Measurements from ENCODE around the gene SCAMP2.
"Not testable (repeated sequence)": the region's sequence is repeated elsewhere in the genome, so short reads cannot be mapped to it uniquely, and the experiment has no call there.

The SCAMP2 gene

DNA sequence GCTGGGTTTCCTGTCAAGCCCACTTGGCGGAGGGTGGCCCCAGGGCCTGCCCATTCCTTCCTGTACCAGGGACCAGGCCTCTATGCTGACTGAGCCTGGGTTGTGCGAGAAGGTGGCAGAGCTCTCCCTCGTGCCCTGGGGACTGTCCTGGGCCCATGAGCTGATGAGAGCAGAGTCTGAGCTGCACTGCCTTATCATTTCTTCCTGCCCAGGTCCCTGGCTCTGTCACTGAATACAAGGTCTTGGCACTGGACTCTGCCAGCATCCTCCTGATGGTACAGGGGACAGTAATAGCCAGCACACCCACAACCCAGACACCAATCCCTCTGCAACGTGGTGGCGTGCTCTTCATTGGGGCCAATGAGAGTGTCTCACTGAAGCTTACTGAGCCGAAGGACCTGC is 24.1 kb upstream of the SCAMP2 start:
- DNase-seq (ENCODE audit: low read depth) = no peak
- in situ Hi-C loops (cut with HindIII; ENCODE audit: low sequenced_read_pairs) = no loop called here
- H3K4me3 ChIP-seq (ENCODE audit: low read depth, low read length) = no peak overlapping the region
- TF ChIP-seq, protein P1, sequence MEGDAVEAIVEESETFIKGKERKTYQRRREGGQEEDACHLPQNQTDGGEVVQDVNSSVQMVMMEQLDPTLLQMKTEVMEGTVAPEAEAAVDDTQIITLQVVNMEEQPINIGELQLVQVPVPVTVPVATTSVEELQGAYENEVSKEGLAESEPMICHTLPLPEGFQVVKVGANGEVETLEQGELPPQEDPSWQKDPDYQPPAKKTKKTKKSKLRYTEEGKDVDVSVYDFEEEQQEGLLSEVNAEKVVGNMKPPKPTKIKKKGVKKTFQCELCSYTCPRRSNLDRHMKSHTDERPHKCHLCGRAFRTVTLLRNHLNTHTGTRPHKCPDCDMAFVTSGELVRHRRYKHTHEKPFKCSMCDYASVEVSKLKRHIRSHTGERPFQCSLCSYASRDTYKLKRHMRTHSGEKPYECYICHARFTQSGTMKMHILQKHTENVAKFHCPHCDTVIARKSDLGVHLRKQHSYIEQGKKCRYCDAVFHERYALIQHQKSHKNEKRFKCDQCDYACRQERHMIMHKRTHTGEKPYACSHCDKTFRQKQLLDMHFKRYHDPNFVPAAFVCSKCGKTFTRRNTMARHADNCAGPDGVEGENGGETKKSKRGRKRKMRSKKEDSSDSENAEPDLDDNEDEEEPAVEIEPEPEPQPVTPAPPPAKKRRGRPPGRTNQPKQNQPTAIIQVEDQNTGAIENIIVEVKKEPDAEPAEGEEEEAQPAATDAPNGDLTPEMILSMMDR (IDR thresholded peaks at IDR 0.05; ENCODE audit: low read depth, low read length, missing control alignments) = no peak

- DNase-seq (ENCODE audit: low read depth) = no peak
- TF ChIP-seq, protein P1 (IDR thresholded peaks at IDR 0.05; ENCODE audit: low read depth, low read length, missing control alignments) = no peak
- no peak overlapping the region for H3K4me3 ChIP-seq (ENCODE audit: low read depth, low read length)
- in situ Hi-C loops (cut with HindIII; ENCODE audit: low sequenced_read_pairs) = no loop called here
These were observed 23.2 kb upstream of the SCAMP2 start for GRCh38 chr15:74896316-74896715.

GRCh38 chr15:74895830-74896229 is 22.7 kb upstream of the SCAMP2 start:
- TF ChIP-seq, protein P1 (IDR thresholded peaks at IDR 0.05; ENCODE audit: low read depth, low read length, missing control alignments) = no peak
- no peak for DNase-seq (ENCODE audit: low read depth)
- in situ Hi-C loops (cut with HindIII; ENCODE audit: low sequenced_read_pairs) = no loop called here
- H3K4me3 ChIP-seq (ENCODE audit: low read depth, low read length) = no peak overlapping the region

DNA sequence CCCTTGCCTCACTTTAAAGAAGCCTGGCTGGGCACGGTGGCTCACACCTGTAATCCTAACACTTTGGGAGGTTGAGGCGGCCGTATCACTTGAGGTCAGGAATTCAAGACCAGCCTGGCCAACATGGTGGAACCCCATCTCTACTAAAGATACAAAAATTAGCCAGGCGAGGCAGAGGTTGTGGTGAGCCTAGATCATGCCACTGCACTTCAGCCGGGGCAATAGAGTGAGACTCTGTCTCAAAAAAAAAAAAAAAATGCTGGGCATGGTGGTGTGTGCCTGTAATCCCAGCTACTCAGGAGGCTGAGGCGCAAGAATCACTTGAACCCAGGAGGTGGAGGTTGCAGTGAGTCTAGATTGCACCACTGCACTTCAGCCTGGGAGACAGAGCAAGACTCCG is 21.2 kb upstream of the SCAMP2 start:
- H3K4me3 ChIP-seq (ENCODE audit: low read depth, low read length); in situ Hi-C loops (cut with HindIII; ENCODE audit: low sequenced_read_pairs); DNase-seq (ENCODE audit: low read depth): not testable (repeated sequence)

DNA sequence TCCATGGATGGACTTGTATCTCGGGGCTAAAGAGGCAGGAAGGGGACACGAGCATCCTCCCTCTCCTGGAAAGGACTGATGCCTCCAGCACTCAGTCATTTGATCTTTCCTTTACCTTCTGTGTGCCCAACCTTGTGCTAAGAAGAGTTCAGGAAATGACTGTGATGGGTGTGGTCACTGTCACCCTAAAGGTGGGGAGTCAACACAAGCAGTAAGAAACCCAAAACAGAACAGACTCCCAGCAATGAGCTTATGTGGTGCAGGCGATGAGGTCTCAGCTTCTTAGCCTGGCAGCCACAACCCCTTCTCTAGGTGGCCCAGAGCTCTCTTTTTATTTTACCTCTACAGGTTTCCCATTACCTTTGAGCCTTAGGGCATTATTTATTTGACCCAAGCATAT is 20.5 kb upstream of the SCAMP2 start:
- no peak for DNase-seq (ENCODE audit: low read depth)
- TF ChIP-seq, protein P1 (IDR thresholded peaks at IDR 0.05; ENCODE audit: low read depth, low read length, missing control alignments) = no peak
- no peak overlapping the region for H3K4me3 ChIP-seq (ENCODE audit: low read depth, low read length)
- in situ Hi-C loops (cut with HindIII; ENCODE audit: low sequenced_read_pairs) = no loop called here

DNA sequence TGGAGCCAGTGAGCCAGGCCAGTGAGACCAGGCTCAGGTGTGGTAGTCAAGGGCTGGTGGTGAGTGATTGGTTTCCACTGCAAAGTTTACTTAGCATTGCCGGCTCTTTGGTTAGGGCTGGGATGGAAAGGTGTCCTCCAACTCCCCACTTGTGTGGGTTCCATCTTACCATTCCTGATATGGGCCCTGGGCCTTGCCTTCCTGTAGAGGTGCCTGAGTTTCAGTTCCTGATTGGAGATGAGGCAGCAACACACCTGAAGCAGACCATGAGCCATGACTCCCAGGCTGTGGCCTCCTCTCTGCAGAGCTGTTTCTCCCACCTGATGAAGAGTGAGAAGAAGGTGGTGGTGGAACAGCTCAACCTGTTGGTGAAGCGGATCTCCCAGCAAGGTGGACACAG is 19.8 kb upstream of the SCAMP2 start:
- no peak for DNase-seq (ENCODE audit: low read depth)
- in situ Hi-C loops (cut with HindIII; ENCODE audit: low sequenced_read_pairs) = no loop called here

GRCh38 chr15:74892313-74892712 is 19.1 kb upstream of the SCAMP2 start:
- no peak overlapping the region for H3K4me3 ChIP-seq (ENCODE audit: low read depth, low read length)
- in situ Hi-C loops (cut with HindIII; ENCODE audit: low sequenced_read_pairs) = no loop called here
- TF ChIP-seq, protein P1 (IDR thresholded peaks at IDR 0.05; ENCODE audit: low read depth, low read length, missing control alignments) = no peak
- no peak for DNase-seq (ENCODE audit: low read depth)

More for the DNA sequence above, 19.8 kb upstream of the SCAMP2 start:
- TF ChIP-seq, protein P1 (IDR thresholded peaks at IDR 0.05; ENCODE audit: low read depth, low read length, missing control alignments) = no peak
- no peak overlapping the region for H3K4me3 ChIP-seq (ENCODE audit: low read depth, low read length)
